ENCODE data around the gene SEC22C.
"Not testable (repeated sequence)": the region's sequence is repeated elsewhere in the genome, so short reads cannot be mapped to it uniquely, and the experiment has no call there.

Gene SEC22C

GRCh38 chr3:42581400-42581708, 413 bp downstream of the SEC22C start:
- DNase-seq = no peak

DNA sequence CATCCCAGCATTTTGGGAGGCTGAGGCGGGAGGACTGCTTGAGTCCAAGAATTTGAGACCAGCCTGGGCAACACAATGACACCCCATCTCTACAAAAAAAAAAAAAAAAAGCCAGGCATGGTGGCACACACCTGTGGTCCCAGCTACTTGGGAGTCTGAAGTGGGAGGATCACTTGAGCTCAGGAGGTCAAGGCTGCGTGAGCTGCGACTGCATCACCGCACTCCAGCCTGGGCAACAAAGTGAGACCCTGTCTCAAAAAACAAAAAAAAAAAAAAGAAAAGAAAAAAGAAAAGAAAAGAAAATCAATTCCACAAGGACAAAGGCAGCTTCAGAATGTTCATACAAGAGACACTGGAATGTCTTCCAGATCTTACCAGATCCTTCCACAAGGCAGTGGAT, 2.4 kb downstream of the SEC22C start:
- not testable (repeated sequence) for DNase-seq

DNA sequence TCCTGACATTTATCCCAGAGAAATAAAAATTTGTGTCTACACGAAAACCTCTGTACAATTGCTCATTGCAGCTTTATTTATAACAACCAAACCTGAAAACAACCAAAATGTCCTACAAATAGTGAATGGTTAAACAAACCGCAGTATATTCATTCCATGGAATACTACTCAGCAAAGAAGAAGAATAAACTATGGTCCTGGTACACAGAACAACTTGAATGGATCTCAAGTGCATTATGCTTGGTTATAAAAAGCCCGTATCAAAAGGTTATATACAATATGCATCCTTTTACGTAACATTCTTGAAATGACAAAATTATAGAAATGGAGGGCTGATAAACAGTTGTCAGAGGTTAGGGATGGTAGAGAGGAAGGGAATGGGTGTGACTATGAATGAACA, 3.7 kb downstream of the SEC22C start:
- DNase-seq = no peak

DNA sequence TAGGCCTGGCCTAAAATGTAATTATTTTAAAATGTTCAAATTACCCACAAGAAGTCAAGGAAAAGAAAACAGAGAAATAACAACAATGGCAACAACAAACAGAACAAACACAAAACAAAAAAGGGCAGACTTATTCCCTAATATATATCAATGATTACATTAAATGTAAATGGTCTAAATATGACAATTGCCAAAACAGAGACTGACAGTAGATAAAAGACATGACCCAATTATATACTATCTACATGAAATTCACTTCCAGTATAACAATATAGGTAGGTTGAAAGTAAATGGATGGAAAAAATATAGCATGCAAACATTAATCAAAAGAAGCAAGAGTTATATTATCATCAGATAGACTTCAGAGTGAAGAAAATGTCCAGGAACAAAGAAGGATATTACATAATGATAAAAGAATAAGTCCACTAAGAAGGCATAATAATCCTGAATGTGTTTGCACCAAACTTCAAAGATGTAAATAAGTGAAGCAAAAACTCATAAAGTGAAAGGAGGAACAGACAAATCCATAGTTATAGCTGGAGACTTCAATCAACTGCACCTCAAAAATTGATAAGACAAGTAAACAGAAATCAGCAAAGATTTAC, 6.5 kb downstream of the SEC22C start:
- DNase-seq = no peak

DNA sequence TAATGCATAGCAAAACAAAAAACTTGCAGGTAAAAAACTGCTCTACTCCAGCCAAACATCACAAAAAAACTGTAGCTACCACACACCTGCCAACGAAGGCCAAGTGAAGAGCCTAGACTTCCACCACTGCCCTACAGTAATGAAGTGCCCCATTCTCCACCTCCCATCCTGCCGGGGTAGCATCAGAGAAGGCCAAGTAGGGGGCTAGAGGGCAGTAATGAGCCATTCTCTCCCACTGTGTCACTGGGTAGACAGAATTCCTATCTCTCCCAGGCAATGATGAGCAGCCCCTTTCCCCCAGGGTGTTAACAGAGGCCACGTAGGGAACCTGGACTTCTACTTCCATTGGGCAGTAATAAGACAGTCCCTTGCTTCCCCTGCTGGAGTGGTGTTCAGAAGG, 9.5 kb downstream of the SEC22C start:
- DNase-seq = peak in 4 of 14 donors; percentile 4 to 20 (median 11)

DNA sequence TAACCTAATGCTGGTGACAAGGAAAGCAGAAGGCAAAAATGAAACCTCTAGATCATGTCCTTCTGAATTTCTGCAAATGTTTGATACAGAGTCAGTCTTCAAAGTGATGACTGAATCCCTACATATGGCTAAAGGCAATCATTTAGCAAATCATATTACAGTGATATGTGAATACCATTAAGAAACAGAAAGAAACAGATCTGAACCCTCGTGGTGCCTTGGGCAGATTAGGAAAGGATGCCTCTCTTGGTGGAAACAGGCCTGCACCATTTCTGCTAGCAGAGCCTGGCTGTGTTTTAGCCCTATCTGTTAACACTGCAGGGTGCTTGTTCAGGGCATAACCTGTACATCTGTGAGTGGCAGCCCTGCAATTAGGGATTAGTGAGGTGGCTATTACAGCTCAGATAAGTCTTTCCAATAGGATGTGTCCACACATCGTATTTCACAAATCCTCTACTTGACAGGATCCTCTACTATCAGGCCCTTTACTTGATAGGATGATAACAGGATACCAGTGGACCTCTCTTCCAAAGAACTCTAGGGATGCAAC, 12.1 kb downstream of the SEC22C start:
- peak in 1 of 14 donors; percentile 86 for DNase-seq

- DNase-seq = no peak
These were observed 19.5 kb downstream of the SEC22C start for GRCh38 chr3:42562047-42562907.

DNA sequence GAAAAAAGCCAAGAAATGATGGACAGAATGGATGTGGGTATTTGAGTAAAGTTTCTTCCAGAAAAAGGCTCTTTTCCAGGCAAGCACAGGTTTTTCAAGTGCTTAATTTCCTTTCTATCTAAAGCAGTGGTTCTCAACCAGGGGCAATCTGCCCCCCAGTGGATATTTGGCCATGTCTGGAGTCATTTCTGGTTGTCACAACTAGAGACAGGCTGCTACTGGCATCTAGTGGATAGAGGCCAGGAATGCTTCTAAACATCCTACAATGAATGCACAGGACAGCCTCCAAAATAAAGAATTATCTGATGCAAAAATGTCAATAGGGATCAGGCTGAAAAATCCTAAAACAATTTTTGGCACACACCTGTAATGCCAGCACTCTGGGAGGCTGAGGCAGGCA, 23.9 kb downstream of the SEC22C start:
- DNase-seq = peak in 1 of 14 donors; percentile 83

GRCh38 chr3:42556817-42557216, 24.9 kb downstream of the SEC22C start:
- not testable (repeated sequence) for DNase-seq

DNA sequence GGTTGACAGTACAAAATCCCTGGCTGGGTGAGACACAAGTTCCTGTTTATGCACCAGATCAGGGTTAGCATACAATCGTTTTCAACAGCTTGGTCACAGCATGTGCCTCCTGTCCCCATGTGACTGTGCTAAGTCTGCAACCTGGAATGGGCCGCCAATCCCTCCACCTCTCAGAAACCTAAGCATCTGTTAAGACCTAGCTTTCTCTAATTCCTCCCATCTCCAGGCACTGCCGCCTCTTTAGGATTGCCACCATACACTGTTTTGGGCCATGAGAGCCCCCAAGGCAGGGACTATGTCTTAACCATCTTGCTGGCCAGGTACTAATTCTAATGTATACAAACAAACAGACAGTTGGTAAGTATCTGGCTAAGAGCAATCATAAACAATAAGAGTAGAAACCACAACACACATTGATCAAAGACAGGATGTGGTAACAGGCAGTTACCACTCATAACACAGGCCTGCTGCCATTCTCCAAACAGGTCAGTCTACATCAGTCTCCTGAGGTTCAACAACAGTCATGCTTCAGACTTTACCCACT, 25.6 kb downstream of the SEC22C start:
- peak in 3 of 14 donors; percentile 19 to 98 (median 35) for DNase-seq

DNA sequence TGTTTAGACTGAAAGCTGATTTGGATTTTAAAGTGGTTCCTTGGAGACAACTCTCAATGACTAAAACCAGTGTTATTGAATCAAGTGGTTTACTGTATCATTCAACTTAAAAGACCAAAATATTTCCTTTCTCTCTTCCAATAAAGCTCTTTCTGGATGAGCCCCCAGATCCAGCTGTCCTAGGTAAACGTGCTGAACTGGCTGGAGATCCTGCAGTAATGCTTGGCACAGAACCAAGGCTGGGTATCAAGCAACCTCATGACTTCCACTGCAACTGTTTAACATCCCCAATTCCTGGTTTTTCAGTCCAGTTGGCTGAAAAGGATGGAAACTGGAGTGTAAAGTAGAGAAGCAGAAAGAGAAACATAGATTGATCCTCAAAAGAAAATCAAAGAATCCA, 28.9 kb downstream of the SEC22C start:
- no peak for DNase-seq

GRCh38 chr3:42550250-42550649, 31.5 kb downstream of the SEC22C start:
- DNase-seq = no peak

DNA sequence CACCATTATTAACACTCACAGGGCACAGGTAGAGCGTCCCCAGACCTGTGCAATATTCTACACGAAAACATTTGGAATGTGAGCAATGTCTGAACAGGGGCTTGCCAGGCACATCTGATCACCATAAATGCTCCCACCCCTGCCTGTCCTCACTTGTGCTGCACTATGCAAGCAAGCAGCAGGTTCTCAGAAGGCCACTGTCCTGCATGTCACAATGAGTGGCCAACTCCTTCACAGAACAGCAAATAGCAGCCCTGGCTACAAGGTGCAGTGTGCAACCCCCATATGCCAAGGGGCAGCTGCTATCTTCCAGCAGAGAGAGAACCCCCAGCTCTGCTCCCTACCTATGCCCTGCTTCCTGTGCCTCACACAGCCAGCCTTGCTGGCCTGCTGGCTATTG, 32.6 kb downstream of the SEC22C start:
- no peak for DNase-seq

DNA sequence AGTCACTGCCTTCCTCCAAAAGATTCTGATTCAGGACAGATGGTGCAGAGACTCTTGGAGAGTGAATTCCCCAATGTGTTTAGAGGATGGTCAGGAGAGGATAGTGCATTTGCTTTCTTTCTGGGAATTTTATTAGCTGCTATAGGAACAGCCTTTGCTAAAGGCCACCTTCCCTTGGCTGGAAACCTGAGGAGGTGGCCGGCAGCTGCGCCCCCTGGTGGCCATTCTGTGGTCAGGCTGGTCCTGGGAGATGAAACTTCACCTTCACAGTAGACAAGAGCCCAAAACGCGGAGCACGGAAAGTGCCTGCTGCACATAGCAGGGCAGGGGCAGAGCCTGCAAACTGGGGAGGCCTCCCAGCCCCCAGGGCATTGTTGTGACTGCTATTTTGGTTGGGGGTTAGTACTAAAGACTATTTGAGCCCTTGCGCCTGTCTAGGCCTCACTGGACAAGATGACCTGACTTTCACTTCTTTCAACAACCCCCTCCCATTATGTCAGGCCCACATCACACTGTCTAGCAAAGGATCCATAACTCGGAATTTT, 34.3 kb downstream of the SEC22C start:
- DNase-seq = peak in 10 of 14 donors; percentile 7 to 67 (median 28)

- DNase-seq = no peak
These were observed 35.0 kb downstream of the SEC22C start for GRCh38 chr3:42546691-42547213.

GRCh38 chr3:42545284-42545900, 36.4 kb downstream of the SEC22C start:
- DNase-seq = no peak

- DNase-seq = peak in 4 of 14 donors; percentile 3 to 18 (median 8)
These were observed 37.1 kb downstream of the SEC22C start for GRCh38 chr3:42544492-42545283.

- DNase-seq = no peak
These were observed 40.7 kb downstream of the SEC22C start for GRCh38 chr3:42541079-42541478.

- peak in 3 of 14 donors; percentile 6 to 22 (median 18) for DNase-seq
These were observed 41.7 kb downstream of the SEC22C start for GRCh38 chr3:42539871-42540714.

DNA sequence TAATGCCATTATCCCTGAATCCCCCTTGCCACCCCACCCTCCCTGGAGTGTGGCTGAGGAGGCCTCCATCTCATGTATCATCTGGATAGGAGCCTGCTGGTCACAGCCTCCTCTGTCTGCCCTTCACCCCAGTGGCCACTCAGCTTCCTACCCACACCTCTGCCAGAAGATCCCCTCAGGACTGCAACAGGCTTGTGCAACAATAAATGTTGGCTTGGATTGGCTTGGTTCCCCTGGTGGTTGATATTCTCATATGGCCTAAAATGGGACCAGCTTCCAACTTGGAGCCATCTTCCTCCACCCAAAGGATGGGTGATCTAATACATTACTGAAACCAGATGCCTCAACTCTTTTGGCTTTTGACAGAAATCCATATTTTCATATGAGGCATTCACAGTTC, 44.4 kb downstream of the SEC22C start:
- DNase-seq = no peak

All from C1 segment of cervical spinal cord (tissue), 14 donors.